NCI-H446 (cell line): ENCODE data around the gene IRAK2.

ENCODE experiments used
- DNase-seq, 2 experiments: peaks; one replicate each; lab custom pipeline; 2025; lab: John Stamatoyannopoulos, UW

IRAK2 gene

GRCh38 chr3:10285272-10286132 lies 120.8 kb downstream of the IRAK2 start:
- no peak for DNase-seq

GRCh38 chr3:10286133-10286524 lies 121.4 kb downstream of the IRAK2 start:
- no peak for DNase-seq

- peak in 1 of 2 experiments; percentile 6 for DNase-seq
Observed at GRCh38 chr3:10286596-10287295, 122.0 kb downstream of the IRAK2 start.

GRCh38 chr3:10287936-10288574 lies 123.3 kb downstream of the IRAK2 start:
- no peak for DNase-seq

GRCh38 chr3:10288575-10288960 lies 123.8 kb downstream of the IRAK2 start:
- DNase-seq = no peak

- DNase-seq = no peak
Observed at GRCh38 chr3:10289077-10289476, 124.4 kb downstream of the IRAK2 start.

GRCh38 chr3:10289787-10290355 lies 125.2 kb downstream of the IRAK2 start:
- DNase-seq = no peak

GRCh38 chr3:10290481-10291176 lies 125.9 kb downstream of the IRAK2 start:
- no peak for DNase-seq

GRCh38 chr3:10291641-10292040 lies 126.9 kb downstream of the IRAK2 start:
- no peak for DNase-seq

GRCh38 chr3:10292505-10293419 lies 128.0 kb downstream of the IRAK2 start, which contains the start of gene GHRL:
GHRL (minus strand) TSS chr3:10292947; CDS start chr3:10290180, 2,767 bp downstream.
- DNase-seq = no peak
